ENCODE data around the gene VDR.
"Not testable (repeated sequence)": the region's sequence is repeated elsewhere in the genome, so short reads cannot be mapped to it uniquely, and the experiment has no call there.

VDR gene

DNA sequence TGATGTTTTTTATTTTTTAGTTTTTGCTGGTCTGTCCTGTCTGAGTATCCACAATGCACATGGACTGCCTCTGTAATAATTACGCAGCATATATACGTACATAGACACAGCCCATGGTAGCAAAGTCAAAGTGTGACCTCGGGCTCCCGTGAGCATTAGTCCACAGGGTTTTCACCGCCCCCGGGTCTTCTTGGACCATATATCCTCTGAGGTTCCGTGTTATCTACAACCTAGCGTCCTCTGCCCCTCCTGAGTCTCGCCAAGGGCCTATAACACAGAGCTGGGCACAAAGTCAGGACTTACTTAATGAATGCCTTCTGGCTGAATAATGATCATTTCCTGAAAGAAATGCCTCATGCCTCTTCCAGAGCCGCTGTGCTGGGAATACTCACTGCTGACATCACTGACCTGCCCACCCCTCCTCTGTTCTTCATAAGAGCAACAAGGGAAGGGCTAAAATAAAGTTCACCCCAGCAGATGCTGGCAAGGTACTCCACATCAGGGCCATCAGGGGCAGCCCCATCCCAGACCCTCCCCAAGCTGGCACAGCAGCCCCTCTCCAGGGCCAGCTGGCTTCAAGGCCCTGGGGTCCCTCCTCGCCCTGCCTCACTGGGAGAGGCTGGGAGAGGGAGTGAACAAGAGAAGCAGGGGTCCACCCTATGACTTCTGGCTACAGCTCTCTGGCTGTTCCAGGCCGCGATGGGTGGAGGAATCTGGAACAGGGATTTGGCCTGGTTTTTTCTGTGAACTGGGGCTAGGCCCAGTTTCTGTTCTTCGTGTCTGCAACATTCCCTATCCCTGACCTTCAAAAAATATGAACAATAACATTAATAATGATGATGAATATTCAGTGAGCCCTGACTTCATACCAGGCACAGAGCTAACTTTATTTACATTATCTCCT, 93.0 kb downstream of the VDR start:
- DNase-seq: no peak
- in situ Hi-C loops (cut with HindIII; ENCODE audit: low pct_ligation_motif_present, low pct_unique_long_range_greater_than_20kb, low sequenced_read_pairs): no loop called here

DNA sequence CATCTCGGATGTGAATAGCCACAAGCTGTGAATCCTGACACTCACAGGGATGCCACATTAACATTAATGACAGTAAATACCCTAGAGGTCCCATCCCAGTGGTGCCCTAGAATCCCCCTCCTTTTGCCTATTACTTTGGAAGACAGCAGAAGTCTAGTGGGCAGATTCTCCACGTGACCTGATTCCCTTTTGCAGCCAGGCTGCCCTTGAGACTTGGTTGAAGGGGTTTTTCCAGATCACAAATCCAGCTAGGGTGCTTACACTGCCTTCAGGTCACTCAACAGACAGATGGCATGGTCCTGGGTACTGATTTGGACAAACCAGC, 93.8 kb downstream of the VDR start:
- in situ Hi-C loops (cut with HindIII; ENCODE audit: low pct_ligation_motif_present, low pct_unique_long_range_greater_than_20kb, low sequenced_read_pairs): no loop called here

DNA sequence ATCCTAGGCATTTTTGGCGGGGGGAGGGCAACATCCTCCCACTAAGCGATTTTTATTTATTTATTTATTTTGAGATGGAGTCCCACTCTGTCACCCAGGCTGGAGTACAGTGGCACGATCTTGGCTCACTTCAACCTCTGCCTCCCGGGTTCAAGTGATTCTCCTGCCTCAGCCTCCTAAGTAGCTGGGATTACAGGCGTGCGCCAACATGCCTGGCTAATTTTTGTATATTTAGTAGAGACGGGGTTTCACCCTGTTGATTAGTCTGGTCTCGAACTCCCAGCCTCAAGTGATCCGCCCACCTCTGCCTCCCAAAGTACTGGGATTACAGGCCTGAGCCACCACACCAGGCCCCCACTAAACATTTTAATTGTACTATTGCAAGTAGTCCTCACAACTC, 95.3 kb downstream of the VDR start:
- DNase-seq; in situ Hi-C loops (cut with HindIII; ENCODE audit: low pct_ligation_motif_present, low pct_unique_long_range_greater_than_20kb, low sequenced_read_pairs): not testable (repeated sequence)

More for the DNA sequence above, 93.8 kb downstream of the VDR start:
- no peak for DNase-seq

DNA sequence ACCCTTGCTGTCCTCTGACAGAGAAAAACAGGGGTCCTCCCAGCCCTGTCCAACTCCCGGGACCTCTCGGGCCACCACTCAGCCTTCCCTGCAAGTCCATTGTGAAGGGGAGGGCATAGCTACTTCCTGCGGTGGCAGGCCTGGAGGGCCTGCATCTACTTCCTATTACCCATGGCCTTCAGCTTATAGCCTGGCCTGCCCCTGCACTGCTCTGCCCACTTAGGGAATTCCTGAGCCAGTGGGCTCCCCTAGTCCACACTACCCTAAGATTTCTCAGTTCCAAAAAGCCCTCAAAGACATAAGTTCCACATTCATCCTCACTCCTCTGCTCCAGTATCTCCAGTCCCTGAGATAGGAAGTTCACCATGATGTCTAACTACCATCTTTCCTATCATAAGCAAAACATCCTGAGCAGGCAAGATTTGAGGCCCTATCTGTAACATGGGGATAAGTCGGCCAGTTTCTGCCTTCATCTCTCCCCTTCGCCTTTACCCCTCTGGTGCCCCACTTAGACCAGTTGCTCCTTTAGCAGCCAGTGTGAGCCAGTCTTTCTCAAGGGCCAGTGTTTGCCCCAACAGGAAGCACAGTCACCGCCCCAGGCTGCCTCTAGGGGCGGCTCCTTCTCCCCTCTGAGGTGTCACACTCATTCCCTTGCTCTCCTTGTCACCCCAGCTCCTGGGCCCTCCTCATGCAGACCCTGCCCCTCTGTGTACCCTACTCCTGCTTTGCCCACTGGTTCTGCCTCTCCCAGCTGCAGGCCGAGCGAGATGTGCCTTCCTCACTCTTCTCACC, 96.0 kb downstream of the VDR start:
- peak; percentile 56 for DNase-seq
- in situ Hi-C loops (cut with HindIII; ENCODE audit: low pct_ligation_motif_present, low pct_unique_long_range_greater_than_20kb, low sequenced_read_pairs): no loop called here

DNA sequence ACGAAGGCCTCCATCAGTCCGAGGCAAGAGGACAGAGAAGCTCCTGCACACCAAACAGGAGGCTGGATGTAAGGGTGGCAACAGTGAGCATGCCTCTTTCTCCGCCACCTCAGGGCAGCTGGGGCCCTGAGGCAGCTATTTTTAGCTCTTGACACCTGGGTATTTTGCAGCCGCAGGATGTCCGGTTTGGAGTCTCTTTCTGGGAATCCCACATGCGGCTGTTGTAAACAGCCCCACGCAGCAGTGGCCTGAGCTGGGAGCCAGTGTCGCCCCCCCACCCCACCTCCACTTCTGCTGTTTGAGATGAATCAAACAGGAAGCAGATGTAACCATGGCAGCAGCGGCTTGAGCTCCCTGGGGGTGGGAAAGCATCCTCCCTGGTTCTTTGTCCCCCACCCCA, 96.7 kb downstream of the VDR start:
- in situ Hi-C loops (cut with HindIII; ENCODE audit: low pct_ligation_motif_present, low pct_unique_long_range_greater_than_20kb, low sequenced_read_pairs): no loop called here
- no peak for DNase-seq

DNA sequence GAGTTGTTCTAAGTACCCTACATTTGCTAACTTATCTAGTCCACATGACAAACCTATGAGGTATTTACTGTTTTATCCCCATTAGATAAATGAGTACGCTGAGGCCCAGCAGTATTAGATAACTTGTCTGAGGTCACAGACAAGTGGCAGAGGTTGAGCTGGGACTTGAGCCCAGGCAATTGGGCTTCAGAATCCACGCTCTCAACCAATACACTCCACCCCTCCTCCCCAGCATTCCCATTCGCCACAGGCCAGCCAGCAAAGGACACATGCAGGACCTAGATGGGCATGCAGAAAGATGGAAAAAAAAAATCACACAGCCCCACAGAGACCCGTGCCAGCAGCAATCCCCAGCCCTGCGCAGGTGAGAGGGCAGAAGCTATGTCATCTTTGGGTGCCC, 97.5 kb downstream of the VDR start:
- no peak for DNase-seq
- in situ Hi-C loops (cut with HindIII; ENCODE audit: low pct_ligation_motif_present, low pct_unique_long_range_greater_than_20kb, low sequenced_read_pairs): no loop called here

DNA sequence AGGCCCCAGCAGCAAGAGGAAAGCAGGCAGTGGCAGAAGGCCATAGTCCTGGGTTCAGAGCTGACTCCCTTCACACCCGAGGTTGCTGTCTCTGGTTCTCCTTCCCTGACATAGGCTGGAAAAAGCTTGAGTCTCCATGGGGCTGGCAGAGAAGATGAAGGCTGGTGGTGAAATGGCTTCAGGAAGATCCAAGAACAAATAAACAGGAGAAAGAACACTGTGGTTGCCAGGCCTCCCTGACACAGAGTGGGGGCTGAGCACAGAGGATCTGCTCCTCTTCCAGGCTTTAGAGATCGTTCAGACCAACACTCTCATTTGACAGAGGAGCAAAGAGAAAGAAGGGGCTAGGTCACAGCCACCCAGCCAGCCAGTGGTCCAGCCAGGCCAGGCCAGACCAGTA, 99.4 kb downstream of the VDR start:
- in situ Hi-C loops (cut with HindIII; ENCODE audit: low pct_ligation_motif_present, low pct_unique_long_range_greater_than_20kb, low sequenced_read_pairs): no loop called here
- DNase-seq: no peak

DNA sequence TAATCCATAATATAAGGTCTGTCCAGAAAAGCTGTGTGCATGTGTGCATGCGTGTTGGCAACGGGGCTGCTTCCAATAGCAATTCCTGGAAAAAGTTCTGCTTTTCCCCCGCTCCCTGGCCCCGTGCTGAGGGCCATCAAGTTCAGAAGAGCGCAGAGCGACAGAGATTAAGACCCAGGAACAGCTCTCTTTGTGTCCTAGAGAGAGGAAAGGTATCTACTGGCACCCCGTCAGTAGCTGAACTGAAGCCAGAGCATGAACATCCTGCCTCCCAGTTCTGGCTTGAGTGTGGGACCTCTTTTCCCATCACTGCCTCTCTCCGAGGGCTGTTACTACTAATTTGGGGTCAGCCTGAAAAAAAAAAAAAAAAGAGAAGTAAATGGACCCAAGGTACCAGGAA, 100.6 kb downstream of the VDR start:
- in situ Hi-C loops (cut with HindIII; ENCODE audit: low pct_ligation_motif_present, low pct_unique_long_range_greater_than_20kb, low sequenced_read_pairs): no loop called here
- no peak for DNase-seq

DNA sequence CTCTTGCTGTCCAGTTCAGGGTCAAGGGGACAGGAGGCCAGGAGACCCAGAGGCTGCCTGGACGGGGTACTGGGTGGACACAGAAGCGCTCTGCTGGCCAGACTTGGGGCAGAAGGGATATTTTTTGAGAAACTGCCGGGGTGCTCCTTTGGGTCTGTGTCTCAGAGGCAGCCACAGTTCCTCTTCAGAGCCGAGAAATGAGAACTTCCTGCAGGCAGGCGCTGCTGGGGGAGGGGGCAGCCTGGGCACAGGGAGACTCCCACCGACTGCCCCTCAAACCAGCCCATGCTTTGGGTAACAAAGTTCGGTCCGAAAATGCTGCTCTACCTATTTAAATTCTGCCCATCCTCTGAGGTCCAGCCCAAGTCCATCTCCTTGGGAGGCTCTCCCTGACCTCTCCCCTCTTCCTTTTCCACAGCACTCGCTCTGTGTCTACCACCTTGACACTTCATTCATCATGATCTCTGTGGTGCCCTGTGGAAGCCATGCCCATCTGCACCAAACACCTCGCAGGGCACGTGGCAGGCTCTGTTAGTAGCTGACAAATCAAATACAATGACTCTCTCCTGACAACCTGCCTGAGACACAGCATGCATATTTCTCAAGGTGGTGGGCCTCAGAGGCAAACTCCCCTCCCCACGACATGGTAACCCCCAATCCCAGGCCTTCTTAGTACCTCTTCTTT, 101.5 kb downstream of the VDR start:
- in situ Hi-C loops (cut with HindIII; ENCODE audit: low pct_ligation_motif_present, low pct_unique_long_range_greater_than_20kb, low sequenced_read_pairs): no loop called here
- DNase-seq: no peak

DNA sequence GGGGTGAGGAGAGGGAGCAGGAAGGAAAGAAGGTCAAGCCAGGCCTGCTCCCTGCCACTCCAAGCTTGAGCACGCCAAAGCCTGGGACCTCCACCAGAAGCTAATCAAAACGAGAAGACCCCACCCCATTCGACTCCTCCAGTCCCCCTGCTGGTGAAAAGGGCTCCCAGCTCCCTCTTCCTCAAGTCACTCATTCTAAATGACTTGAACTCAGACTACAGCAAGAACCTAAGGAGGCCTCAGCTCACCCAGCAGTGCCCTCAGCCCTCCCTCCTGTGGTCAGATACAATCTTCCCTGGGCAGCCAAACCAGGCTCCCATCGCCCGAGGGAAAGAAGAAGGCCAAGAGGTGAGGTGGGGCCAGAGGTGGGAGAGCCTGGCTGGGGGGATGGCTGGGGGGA, 102.5 kb downstream of the VDR start:
- in situ Hi-C loops (cut with HindIII; ENCODE audit: low pct_ligation_motif_present, low pct_unique_long_range_greater_than_20kb, low sequenced_read_pairs): no loop called here
- no peak for DNase-seq

DNA sequence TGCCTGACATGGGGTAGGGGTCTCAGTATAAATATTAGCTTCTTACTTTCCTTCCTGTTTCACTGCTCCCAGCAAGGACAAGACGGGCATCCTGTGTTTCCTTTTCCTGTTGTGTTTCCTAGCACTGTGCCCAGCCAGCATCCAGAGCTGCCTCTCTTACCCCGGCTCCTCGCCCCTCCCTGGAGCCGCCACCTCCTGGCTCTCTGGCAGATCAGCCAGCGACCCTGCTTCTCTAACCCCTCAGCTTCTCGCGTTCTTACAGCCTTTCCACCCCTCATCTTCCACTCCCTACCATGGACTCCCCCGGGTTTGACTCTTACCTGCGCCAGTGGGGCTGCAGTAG, 102.9 kb downstream of the VDR start:
- in situ Hi-C loops (cut with HindIII; ENCODE audit: low pct_ligation_motif_present, low pct_unique_long_range_greater_than_20kb, low sequenced_read_pairs): no loop called here
- no peak for DNase-seq

DNA sequence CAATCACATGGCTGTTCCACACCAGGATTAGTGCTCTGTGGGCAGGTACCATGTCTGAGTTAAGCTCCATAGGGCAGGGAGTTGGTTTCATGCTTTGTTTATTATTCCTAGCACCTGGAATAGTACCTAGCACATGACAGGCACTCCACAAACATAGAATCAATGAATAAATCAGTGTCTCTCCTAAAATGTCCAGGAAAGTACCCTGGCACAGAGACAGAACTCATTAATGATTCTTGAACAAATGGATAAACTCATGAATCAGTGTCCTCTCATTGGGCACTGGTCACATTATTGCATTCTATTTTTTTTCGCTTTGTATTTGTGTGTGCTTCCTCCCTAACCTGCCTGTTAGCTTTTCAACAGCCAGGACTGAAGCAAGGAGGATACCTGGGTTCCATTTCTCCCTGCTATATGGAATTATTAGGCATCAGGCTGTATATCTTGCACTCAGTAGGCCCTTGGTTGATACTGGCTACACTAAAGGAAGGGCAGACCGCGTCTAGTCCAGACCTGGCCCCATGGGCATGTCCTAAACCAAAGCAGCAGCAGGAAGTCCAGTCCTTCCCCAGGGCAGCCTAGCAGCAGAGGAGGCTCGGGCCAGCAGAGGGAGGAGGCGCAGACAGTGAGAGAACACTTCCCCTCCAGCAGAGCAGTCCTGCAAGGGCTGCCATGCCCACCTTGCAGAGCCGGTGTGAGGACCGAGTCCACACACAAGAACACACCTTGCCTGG, 103.5 kb downstream of the VDR start:
- no peak for DNase-seq
- in situ Hi-C loops (cut with HindIII; ENCODE audit: low pct_ligation_motif_present, low pct_unique_long_range_greater_than_20kb, low sequenced_read_pairs): no loop called here

DNA sequence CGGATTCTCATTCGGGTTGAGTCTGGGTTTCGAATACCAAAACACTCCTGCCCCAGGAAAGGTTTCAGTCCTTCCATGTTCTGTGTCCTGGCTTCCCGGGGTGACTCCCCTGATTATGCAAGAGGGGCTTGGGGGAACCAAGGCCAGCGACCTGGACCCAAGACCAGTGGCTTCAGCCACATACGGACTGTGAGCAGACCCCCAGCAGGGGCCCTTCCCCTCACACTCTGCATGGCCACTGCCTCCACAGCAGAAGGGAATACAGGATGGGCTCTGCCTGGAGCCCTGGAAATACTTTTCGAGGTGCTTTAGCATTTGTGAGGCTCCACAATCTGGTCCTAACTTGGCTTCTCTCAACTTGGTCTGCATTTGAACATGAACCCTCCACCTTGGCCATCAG, 104.2 kb downstream of the VDR start:
- in situ Hi-C loops (cut with HindIII; ENCODE audit: low pct_ligation_motif_present, low pct_unique_long_range_greater_than_20kb, low sequenced_read_pairs): no loop called here
- no peak for DNase-seq

DNA sequence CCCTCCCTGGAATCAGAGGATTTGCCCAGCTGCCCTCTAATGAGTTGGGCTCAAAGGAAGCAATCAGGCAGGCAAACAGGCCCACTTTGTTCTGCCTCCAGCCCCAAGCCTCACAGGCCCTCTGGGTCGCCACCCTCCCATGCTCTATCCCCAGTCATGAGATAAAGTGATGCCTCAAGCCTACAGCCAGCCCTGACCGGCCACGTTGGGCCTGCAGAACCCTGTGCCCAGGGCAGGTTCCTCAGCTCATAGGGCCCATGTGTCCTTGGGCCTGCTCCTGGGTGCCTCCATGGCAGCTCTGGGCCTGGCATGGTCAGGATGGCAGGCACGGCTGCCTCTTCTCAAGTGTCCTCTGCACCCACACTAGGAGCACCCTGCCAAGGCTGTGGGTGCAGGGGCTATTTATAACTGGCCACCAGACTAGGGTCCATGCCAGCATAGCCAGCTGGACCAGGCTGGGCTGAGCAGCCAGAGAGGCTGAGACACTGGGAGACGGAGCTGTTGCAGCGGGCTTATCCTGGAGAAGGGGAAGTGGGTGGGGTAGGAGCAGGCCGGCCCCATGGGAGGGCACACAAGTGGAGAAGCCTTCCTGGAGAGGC, 105.3 kb downstream of the VDR start:
- DNase-seq: no peak
- in situ Hi-C loops (cut with HindIII; ENCODE audit: low pct_ligation_motif_present, low pct_unique_long_range_greater_than_20kb, low sequenced_read_pairs): no loop called here

DNA sequence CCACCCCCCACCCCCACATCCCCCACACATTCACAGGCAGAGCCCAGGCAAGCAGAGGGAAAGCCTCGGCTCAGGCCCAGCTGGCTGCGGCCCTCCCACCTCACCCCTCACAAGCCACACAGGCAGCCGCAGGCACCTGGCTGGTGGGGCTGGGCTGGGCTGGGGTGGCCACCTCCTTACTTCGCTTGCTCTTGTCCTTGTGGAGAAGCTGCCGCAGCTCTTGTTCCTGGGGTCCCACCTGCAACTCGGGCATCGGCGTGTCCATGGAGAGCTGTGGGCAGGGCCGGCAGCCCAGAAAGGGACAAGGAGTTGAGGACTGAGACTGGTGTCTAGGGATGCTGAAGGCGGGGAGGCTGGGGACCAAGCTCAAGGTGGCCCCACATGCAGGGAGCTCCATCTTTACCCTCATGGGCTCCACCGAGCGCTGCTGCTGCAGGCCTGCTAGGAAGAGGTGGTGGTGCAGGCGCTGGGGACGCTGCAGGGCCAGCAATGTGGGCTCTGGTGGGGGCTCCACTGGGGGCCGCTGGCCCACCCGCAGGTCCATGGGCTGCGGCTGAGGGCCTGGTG, 106.3 kb downstream of the VDR start:
- DNase-seq: no peak
- in situ Hi-C loops (cut with HindIII; ENCODE audit: low pct_ligation_motif_present, low pct_unique_long_range_greater_than_20kb, low sequenced_read_pairs): no loop called here

DNA sequence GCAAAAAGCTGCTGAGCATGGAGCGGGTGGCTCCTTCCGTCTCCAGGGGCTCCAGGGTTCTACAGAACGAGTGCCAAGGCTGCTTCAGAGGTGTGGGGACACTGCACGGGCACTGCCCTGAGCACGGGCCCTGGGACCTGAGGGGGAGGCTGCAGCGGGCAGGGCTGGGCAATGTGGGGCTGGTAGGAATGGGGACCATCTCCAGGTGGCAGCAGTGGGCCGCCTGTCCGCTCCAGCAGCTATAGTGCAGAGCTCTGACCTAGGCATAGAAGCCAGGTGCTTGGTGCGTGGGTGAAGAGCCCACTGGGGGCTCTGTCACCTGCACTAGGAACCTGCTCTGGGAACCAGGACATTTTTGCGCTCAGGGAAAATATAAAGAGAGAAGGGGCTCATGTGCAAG, 107.4 kb downstream of the VDR start:
- in situ Hi-C loops (cut with HindIII; ENCODE audit: low pct_ligation_motif_present, low pct_unique_long_range_greater_than_20kb, low sequenced_read_pairs): no loop called here
- peak; percentile 53 for DNase-seq

DNA sequence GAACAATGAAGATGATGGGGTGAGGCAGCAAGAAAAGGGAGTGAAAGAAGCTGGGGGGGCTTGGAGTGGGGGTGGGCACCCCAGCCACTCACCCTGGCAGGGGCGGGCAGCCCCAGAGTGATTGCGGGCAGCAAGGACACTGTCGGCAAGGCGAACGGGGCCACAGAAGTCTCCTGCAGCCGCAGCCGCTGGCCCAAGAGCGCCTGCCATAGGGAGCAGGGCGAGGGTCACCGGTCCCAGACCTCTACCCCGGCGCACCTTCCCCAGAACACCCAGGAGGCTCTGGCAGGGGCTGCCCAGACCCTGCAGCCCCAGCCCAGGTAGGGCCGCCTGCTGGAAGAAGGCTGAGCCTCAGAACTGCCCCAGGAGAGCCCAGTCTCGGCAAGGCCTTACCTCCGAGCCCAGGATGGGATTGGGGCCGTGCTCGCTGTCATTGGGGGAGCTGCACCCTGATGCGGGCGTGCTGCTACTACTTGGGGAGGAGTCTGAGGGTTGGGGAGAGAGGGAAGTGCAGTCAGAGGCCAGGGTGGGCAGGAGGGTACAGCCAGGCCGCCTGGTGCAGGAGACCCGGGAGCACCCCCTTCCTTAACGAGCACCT, 108.9 kb downstream of the VDR start:
- in situ Hi-C loops (cut with HindIII; ENCODE audit: low pct_ligation_motif_present, low pct_unique_long_range_greater_than_20kb, low sequenced_read_pairs): no loop called here
- DNase-seq: no peak
